ENCODE data around the gene MOCS1.

The MOCS1 gene

GRCh38 chr6:39902136-39902535 lies 32.1 kb downstream of the MOCS1 start:
- DNase-seq = no peak

- no peak for DNase-seq
Measured at GRCh38 chr6:39901670-39902069, 32.6 kb downstream of the MOCS1 start.

- DNase-seq = no peak
Measured at GRCh38 chr6:39901116-39901655, 33.1 kb downstream of the MOCS1 start.

GRCh38 chr6:39899554-39900295 lies 34.5 kb downstream of the MOCS1 start:
- DNase-seq = no peak

GRCh38 chr6:39898625-39899024 lies 35.6 kb downstream of the MOCS1 start:
- no peak for DNase-seq

GRCh38 chr6:39897698-39898097 lies 36.6 kb downstream of the MOCS1 start:
- DNase-seq = no peak

DNA sequence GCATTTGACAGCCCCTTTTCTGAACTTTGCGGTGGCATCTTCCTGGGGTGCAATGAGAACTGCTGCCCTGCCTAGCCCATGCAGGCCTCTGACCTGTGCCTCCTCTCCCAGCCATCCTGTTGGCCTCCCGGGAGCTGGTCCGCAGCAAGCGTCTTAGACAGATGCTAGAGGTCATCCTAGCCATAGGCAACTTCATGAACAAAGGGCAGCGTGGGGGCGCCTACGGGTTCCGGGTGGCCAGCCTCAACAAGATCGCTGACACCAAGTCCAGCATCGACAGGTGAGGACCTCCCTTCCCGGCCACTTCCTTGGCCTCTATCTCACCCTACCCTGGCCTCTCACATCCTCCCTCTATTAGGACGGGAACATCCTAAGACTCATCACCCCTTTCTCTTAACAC lies 37.6 kb downstream of the MOCS1 start:
- no peak for DNase-seq

GRCh38 chr6:39893286-39893685 lies 41.0 kb downstream of the MOCS1 start:
- DNase-seq = no peak

DNA sequence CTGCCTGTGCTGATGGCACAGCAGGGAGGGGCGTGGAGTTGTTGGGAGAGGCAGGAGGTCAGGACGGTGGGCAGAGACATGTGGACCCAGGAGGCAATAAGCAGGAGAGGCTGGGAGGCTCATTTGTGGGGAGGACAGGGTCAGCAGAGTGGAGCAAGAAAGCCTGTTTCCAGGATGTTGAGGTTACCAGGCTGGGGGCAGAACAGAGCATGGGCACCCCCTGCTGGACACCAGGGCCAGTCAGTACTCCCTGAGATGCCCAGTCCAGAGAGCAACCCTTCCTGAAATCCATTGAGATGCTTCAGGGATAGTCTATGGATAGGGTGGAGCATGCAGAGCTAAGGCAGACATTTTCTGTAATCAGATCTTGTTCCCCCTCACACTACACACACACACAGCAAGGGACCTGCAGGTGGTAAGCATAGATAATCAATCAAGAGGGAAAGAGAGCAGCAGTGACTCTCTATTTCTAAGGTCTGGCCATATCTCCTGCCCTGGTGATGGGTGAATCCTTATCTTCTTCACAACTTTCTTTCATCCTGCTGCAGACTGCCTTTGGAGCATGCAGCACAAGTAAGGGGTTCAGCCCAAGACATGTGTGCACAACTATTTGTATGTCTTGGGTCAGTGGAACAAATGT lies 41.7 kb downstream of the MOCS1 start:
- DNase-seq = peak; percentile 72

- DNase-seq = no peak
Measured at GRCh38 chr6:39891976-39892375, 42.3 kb downstream of the MOCS1 start.

- DNase-seq = no peak
Measured at GRCh38 chr6:39891353-39891752, 42.9 kb downstream of the MOCS1 start.

- no peak for DNase-seq
Measured at GRCh38 chr6:39889229-39889628, 45.0 kb downstream of the MOCS1 start.

GRCh38 chr6:39887692-39888450 lies 46.4 kb downstream of the MOCS1 start:
- DNase-seq = peak; percentile 94

GRCh38 chr6:39886871-39887270 lies 47.4 kb downstream of the MOCS1 start:
- DNase-seq = no peak

DNA sequence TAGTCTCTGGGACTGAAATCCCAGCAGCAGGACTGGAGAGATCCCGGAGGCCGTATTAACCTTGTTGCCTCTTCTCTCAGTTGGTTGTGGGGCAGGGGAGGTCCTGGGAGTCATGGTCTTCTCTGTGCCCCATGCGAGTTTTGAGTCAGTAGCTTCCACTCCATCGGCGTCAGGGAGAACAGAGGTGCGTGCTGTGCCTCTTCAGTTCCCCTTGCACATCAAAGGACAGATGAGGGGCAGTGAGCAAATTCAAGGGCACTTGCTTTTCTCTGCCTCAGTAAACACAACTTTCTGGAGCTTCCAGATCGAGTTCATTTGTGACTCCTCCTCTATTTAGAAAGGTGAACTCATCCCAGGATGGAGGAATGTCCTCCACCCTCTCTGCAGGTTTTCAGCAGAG lies 48.6 kb downstream of the MOCS1 start:
- DNase-seq = no peak

DNA sequence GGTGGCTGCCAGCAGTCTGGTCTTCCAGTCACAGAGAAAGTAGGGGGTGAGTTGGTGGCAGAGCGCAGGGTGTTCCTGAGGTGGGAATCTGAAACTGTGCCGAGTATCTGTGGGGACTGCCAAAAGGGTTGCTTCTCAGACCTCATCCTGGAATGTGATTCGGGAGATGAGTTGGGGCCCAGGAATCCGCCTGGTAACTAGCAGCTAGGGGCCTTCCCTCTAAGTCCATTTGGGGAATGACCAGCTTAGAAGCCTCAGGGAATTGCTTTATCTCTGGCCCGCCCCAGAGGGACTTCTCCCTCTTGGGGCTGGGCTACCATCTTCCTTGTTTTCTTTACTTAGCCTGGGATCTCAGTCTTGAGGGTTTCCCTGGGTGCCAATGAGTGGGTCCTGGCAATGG lies 49.6 kb downstream of the MOCS1 start:
- peak; percentile 77 for DNase-seq

DNA sequence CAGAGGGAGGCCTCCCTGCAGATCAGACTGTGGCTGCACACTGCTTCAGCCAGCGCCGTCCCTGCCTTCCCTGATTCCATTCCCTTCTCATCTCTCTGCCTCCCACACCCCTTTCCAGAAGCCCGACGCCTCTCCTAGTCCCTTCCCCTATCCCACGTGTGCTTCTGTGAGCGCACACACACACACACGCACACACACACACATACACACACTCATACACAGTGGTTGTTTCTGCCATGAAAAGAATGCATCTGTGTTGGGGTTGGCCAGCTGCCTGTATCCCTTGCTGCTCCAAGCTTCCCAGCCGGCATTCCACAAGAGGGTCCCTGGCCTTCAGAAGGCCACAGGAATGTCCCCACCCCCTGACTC lies 51.7 kb downstream of the MOCS1 start:
- DNase-seq = peak; percentile 100

GRCh38 chr6:39881851-39882530 lies 52.3 kb downstream of the MOCS1 start:
- DNase-seq = peak; percentile 98

- no peak for DNase-seq
Measured at GRCh38 chr6:39880594-39880993, 53.7 kb downstream of the MOCS1 start.

DNA sequence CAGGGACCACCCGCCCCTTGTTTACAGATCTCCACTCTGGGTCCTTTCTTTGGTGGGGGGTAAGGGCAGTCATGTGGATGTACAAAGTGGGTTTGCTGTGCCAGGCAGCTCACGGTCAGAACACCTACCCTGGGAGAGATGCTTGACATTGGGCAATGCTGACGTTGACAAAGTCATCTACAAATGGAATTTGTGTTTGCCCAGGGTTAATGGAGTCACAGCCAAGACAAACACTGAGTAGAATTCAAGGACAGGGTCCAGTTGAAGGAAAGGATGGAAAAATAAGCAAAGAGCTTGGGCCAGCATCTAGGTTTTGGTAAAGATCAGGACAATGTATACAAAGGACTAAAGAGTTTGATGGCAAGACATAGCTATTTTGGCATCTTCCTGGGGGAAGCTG lies 54.7 kb downstream of the MOCS1 start:
- DNase-seq = peak; percentile 28

- DNase-seq = no peak
Measured at GRCh38 chr6:39876826-39877225, 57.4 kb downstream of the MOCS1 start.

DNA sequence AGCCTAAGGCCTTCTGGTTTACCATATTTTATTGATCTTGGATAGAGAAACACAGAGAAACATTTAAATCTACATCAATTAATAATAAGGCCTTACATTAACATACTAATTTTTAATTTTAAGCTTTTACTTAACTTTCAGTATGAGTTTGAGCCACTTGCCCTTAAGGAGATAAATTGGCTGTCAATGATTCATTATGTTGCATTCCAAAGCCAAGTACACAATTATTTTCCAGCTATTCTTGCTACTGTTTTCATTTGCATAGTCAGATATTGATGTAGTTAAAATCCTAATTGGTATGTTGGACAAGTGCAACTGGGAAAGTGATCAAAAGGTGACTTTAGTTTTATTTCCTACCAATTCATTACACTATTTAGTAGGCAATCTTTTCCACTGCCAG lies 58.2 kb downstream of the MOCS1 start:
- no peak for DNase-seq

DNA sequence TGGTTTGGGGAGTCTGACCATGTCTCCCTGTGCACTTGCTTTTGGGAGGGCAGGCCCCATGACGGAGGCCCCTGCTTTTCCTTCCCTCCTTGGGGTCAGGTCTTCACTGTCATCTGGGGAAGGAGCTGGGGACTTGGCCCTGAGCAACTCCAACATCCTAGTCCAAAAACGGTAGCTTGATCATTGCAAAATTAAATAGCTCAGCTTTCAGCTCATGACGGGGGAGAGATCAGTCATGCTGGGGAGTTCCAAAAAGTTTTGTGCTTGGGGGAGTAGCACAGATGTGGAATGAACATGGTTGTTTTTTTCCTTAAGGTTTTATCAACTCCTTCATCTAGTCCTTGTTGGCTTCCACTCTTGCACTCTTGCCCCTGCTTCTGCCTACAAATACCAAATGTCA lies 60.8 kb downstream of the MOCS1 start:
- no peak for DNase-seq
